NK-92 (cell line): ENCODE data around the gene THAP2.
"Not testable (repeated sequence)": the region's sequence is repeated elsewhere in the genome, so short reads cannot be mapped to it uniquely, and the experiment has no call there.

Experiments used
- DNase-seq: peaks from one replicate; lab custom pipeline; 2025; ENCODE audit not compliant: unreplicated experiment; lab: John Stamatoyannopoulos, UW

The THAP2 gene

DNA sequence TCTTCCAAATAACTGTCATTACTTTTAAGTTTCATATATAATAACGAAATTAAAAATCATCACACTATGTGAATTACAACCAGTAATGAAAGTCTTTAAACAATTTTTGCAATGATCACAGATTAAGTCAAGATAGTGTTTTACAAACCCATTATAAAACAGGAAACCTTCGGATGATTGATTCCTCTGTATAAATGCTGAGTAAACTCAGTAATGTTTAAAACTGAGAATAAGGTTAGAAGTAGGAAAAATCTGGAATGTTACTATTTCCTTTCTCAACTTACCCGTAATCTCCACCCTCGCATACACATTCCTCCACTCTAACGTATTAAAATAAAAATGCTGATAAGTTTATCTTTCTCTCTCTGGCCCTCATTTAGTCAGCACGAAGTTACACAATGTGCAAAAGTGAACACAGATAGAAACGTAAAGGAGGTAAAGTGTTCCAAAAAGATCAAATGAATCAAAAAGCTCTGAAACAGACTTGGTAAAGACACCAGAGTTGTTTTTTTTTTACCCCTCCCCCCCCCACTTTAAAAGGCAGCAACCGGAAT, 2.0 kb upstream of the THAP2 start:
- DNase-seq = no peak

DNA sequence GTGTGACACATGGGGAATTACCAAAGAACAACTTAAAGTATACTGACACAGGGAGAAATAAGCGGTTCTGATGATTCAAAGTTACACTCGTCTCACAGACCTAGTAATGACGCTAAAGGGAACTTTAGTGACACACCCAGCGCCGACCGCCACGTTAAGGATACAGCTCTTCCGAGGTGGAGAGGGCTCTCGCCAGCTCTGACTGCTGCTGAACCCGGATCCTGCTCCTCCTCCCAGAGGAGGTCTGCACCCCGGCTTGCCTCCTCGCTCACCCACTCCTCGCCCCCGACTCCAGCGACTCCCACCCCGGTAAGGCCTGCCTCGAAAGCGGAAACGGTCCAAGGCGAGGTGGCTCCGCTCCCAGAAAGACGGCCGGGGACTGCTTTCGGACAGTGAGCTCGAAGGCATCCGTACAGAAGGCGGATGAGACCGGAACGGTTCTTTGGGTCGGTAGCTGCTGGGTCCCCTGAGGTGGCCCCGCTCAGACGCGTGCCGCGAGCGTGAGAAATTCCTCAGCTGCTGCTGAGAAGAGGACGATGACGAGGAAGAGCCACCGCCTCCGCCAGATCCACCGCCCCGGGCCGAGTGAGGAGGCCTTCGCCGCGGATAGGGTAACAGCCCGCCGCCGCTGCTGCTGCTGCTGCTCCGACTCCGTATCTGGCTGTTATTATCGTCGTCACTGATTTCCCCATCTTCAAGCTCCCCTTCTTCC, 1.1 kb upstream of the THAP2 start:
- no peak for DNase-seq

GRCh38 chr12:71664411-71665089, 449 bp downstream of the THAP2 start:
- no peak for DNase-seq

DNA sequence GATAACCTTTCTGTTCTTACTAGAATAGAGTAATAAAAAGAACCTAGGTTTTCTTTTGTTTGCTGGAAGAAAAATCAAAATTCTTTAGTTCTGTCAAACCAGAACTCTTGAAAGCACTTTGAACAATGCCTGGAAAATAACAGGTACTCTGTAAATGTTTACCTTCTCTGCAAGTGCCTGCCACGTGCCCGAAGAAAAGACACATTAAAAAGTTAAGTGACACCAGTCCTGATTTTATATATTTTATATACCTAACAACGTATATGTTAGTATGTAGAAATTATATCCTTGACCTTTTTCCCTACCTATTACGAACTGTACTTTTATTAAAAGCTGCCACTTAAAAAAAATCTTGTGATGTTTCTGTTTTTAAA, 976 bp downstream of the THAP2 start:
- no peak for DNase-seq

DNA sequence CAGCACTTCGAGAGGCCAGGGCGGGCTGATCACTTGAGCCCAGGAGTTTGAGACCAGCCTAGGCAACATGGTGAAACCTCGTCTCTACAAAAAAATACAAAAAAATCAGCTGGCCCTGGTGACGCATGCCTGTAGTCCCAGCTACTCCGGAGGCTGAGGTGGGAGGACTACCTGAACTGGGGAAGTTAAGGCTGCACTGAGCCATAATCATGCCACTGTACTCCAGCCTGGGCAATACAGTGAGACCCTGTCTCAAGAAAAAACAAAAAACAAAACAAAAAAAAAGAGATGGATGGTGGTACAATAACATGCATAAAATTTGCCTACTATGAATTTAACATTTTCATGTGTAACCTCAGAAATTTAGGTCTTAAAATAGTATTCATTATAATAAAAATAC, 2.2 kb downstream of the THAP2 start:
- DNase-seq = no peak

- no peak for DNase-seq
Observed at GRCh38 chr12:71671311-71671710, 7.2 kb downstream of the THAP2 start.

- no peak for DNase-seq
Observed at GRCh38 chr12:71671816-71672215, 7.7 kb downstream of the THAP2 start.

- no peak for DNase-seq
Observed at GRCh38 chr12:71682466-71682865, 18.4 kb downstream of the THAP2 start.

DNA sequence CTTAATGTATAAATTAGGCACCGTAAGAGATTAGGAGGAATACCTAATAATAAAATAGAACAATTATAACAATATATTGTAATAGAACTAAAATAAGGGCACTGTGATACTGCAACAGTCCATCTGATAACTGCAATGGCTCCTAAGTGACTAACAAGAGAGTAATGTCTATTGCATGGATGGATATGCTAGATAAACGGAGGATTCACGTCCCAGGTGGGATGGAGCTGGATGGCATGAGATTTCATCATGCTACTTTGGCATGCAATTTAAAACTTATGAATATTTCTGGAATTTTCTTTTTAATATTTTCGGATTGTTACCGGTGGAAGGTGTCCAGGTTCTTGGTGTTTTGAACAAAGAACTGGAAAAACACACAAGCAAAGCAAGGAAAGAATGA, 19.5 kb downstream of the THAP2 start:
- DNase-seq = no peak

DNA sequence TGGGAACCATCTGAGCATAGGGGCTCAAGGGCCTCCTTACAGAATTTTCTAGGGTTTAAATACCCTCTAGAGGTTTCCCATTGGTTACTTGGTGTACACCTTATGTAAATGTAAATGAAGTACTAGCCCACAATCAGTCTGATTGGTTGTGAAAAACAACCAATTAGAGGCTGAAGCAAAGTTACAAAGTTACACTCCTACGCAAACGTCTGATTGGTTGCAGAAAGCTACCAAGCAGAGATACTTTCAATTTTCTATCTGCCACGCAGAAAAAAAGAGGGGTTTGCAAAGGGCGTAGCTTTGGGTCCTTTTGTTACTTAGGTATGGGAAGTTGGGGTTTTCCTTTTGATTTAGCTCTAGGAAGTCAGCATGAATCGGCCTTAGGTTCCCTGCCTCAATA, 20.0 kb downstream of the THAP2 start:
- no peak for DNase-seq

DNA sequence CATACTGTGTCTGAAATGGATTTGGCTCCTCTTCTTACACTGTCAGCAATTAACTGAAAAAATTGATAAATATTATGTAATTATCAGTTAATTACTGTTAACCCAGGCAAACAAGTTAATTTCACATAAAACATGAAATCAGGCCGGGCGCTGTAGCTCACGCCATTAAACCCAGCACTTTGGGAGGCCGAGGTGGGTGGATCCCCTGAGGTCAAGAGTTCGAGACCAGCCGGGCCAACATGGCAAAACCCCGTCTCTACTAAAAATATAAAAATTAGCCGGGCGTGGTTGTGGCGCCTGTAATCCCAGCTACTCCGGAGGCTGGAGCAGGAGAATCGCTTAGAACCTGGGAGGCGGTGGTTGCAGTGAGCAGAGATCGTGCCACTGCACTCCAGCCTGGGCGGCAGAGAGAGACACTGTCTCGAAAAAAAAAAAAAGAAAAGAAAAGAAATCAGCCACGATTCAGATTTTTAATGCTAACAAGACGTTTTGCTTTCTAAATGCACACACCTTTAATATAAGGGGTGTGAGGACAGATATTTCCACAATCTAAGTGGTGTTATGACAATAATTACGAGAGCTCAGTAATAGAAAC, 21.3 kb downstream of the THAP2 start:
- DNase-seq = no peak

DNA sequence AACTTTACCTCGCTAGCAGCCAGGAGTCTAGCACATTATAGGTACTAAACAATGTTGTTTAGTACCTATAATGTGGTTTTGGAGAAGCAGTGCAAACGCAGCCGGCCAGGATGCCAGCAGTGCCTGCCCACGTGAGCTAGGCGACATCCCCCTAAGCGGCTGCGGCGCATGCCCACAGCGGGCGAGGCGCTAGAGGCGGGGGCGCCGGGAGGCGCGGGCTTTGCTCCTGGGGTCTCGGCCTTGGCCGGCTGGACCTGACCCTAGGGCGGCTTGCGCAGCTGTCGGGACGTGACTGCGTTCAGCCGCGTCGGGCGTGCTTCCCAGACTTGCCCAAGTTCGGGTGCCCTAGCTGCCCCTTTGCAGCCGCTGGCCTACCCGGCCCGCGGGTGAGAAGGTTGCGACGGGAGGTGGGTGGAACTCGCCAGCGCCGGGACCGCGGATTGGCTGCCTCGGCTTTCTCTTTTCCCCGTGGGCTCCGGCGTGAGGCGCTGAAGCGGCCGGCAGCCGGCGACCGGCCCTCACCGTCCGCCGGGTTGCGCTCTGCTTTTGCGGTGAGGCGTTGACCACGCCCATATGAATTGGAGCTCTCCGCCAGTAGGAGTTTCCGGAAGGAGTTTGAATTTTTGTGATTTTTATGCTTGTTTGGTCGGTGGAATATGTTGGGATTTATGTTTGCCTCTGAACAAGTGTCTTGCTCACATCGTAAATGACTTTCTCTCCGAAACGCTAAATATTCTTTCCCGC, 22.0 kb downstream of the THAP2 start, which contains the start of gene TMEM19:
Gene TMEM19, plus strand, starts transcription at position 169 of the 744 bp plus-strand sequence. CDS start 599 bp downstream, outside the sequence.
- no peak for DNase-seq

DNA sequence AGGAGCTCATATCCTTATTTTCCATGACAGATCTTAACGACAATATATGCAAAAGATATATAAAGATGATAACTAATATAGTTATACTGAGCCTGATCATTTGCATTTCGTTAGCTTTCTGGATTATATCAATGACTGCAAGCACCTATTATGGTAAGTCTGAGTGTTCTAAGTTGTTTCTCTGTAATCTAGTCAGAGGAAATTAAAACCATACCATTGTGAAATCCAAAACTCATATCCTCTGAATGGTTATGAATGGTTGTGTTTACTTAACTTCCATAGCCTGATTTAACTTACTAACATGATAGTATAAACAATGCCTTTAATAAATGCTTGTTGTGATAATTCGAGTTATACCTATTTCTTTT, 22.5 kb downstream of the THAP2 start:
- DNase-seq = no peak

DNA sequence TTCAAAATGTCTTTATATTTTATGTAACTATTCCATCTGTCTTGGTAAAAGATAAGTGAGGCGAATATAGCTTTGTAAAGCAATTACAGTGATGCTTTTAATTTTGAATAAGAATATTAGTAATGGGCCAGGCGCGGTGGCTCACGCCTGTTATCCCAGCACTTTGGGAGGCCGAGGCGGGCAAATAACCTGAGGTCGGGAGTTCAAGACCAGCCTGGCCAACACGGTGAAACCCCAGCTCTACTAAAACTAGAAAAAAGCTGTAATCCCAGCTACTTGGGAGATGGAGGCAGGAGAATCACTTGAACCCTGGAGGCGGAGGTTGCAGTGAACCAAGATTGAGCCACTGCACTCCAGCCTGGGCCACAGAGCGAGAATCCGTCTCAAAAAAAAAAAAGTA, 23.1 kb downstream of the THAP2 start:
- not testable (repeated sequence) for DNase-seq

GRCh38 chr12:71688961-71689570, 25.0 kb downstream of the THAP2 start:
- no peak for DNase-seq

DNA sequence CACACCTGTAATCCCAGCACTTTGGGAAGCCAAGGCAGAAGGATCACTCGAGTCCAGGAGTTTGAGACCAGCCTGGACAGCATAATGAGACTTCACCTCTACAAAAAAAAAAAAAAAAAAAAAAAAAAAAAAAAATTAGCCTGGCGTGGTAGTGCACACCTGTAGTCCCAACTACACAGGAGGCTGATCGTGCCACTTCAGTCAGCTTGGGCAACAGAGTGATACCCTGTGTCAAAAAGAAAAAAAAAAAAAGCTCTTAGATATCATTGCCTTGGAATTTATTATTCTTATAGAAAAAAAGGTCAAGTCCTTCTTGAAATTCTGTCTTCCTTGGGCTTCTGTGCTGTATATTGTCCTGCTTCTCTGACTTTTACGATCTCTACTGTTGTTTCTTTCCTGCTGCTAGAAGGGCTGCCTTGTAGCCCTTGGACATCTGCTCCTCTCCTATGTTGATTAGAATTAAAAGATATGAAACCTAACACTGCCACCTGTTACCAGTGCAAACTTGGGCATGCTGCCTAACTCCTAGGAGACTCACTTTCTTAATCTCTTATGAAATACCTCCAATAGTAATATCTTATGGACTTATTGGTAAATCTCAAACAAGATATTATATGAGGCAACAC, 27.5 kb downstream of the THAP2 start:
- DNase-seq = no peak

- DNase-seq = no peak
Observed at GRCh38 chr12:71693126-71693525, 29.0 kb downstream of the THAP2 start.

- DNase-seq = not testable (repeated sequence)
Observed at GRCh38 chr12:71693651-71694050, 29.6 kb downstream of the THAP2 start.

GRCh38 chr12:71694099-71694820, 30.2 kb downstream of the THAP2 start:
- DNase-seq = no peak

DNA sequence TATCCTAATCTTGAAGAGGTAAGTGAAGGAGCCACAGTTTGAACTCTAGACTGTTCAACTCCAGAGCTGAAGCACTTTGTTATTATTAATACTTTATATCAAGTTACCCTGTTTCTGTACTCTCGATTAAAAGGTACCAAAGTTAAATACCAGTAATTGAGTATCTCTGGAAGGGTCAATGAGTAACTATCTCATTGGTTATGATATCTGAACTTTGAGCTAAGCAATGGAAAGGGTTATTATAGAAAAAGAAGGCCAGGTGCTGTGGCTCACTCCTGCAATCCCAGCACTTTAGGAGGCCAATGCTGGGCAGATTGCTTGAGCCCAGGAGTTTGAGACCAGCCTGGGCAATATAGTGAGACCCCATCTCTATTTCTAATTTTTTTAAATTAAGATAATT, 31.7 kb downstream of the THAP2 start:
- DNase-seq = no peak
